Measurements from ENCODE around the gene SIPA1L3.

Gene SIPA1L3

GRCh38 chr19:38250821-38251563 lies 344.0 kb downstream of the SIPA1L3 start:
- no peak for DNase-seq

- no peak for DNase-seq
These were observed 344.6 kb downstream of the SIPA1L3 start for GRCh38 chr19:38251564-38252051.

GRCh38 chr19:38252385-38252784 lies 345.4 kb downstream of the SIPA1L3 start:
- DNase-seq: no peak

- DNase-seq: no peak
These were observed 346.1 kb downstream of the SIPA1L3 start for GRCh38 chr19:38252941-38253691.

GRCh38 chr19:38253788-38254187 lies 346.8 kb downstream of the SIPA1L3 start:
- DNase-seq: no peak

- DNase-seq: no peak
These were observed 348.5 kb downstream of the SIPA1L3 start for GRCh38 chr19:38255383-38256014.

Data from activated CD4-positive, alpha-beta T cell treated with anti-CD3 and anti-CD28 coated beads for 48 hours (primary cell).